H1 (cell line): Measurements from ENCODE around the gene TTC3. TPM values are rescaled to one million over a fixed set of nuclear protein-coding genes. Genes with fewer than 3 reads are reported as not detected.

Source experiments
- CTCF ChIA-PET: fragments of 300-600 bp; sonication (Branson Sonifier 250); formaldehyde crosslinking; loops from one replicate; lab custom pipeline; 2021; ENCODE audit not compliant: partially characterized antibody; lab: Charles Lee
- POLR2A ChIA-PET: fragments of 300-600 bp; sonication (Branson Sonifier 250); formaldehyde crosslinking; loops from one replicate; lab custom pipeline; 2021; ENCODE audit warnings: inconsistent platforms; ENCODE audit not compliant: partially characterized antibody; lab: Charles Lee
- DNase-seq, 2 experiments: peaks; one replicate each; pipeline versions ENCODE4 v3.0.0 to v3.0.0-alpha.2; 2010 to 2022; ENCODE audit warnings: low spot score in 2 of 2, low read depth in 1 of 2, mixed read lengths in 1 of 2
- FAIRE-seq: peaks from 2 replicates; lab custom pipeline; 2011; peaks lifted over from hg19 to GRCh38; lab: Jason Lieb, UNC
- H2AFZ ChIP-seq: 2 replicates; pipeline ENCODE4 v1.8.1; 2012; ENCODE audit warnings: low read length, inconsistent platforms
- H2AK5ac ChIP-seq: 2 replicates; pipeline ENCODE4 v1.6.1; 2013; ENCODE audit warnings: low read depth, low read length
- H2BK120ac ChIP-seq: replicated peaks from 2 replicates; pipeline ENCODE3; 2013; ENCODE audit warnings: low read depth, low read length, inconsistent platforms
- H2BK12ac ChIP-seq: 2 replicates; pipeline ENCODE4 v1.6.1; 2013; ENCODE audit warnings: low read depth, low read length
- H2BK15ac ChIP-seq: 2 replicates; pipeline ENCODE4 v1.6.1; 2013; ENCODE audit warnings: low read length
- H2BK20ac ChIP-seq: 2 replicates; pipeline ENCODE4 v1.6.1; 2013; ENCODE audit warnings: low read length
- H2BK5ac ChIP-seq: 2 replicates; pipeline ENCODE4 v1.6.1; 2013; ENCODE audit warnings: low read depth, low read length
- H3K14ac ChIP-seq: 2 replicates; pipeline ENCODE4 v1.6.1; 2013; ENCODE audit warnings: inconsistent platforms; ENCODE audit not compliant: insufficient read length
- H3K18ac ChIP-seq: 2 replicates; pipeline ENCODE4 v1.6.1; 2013; ENCODE audit warnings: low read length; ENCODE audit errors: extremely low read depth
- H3K23ac ChIP-seq: 2 replicates; pipeline ENCODE4 v1.6.1; 2013; ENCODE audit warnings: inconsistent platforms; ENCODE audit not compliant: insufficient read length
- H3K23me2 ChIP-seq: 2 replicates; pipeline ENCODE4 v1.6.1; 2013; ENCODE audit warnings: low read depth, low read length
- H3K27ac ChIP-seq: 2 replicates; pipeline ENCODE4 v1.6.1; 2011; ENCODE audit warnings: low read depth, low read length, inconsistent platforms
- H3K27me3 ChIP-seq, 4 experiments: replicated peaks in 1 of 4; 1 replicate in 1 of 4; 2 replicates in 3 of 4; pipeline versions ENCODE4 v1.6.1 to v1.8.1; 2011 to 2013; ENCODE audit warnings: low read length in 3 of 4, mild to moderate bottlenecking in 3 of 4, inconsistent platforms in 2 of 4, mixed read lengths in 2 of 4, moderate library complexity in 1 of 4; ENCODE audit not compliant: control insufficient read depth in 3 of 4, insufficient read depth in 3 of 4; ENCODE audit errors: extremely low read depth in 1 of 4
- H3K36me3 ChIP-seq, 4 experiments: 2 replicates each; pipeline versions ENCODE4 v1.6.1 to v1.8.1; 2011 to 2013; ENCODE audit warnings: mild to moderate bottlenecking in 4 of 4, low read length in 3 of 4, moderate library complexity in 2 of 4, control low read depth in 1 of 4, inconsistent platforms in 1 of 4; ENCODE audit not compliant: insufficient read depth in 4 of 4, control insufficient read depth in 2 of 4
- H3K4ac ChIP-seq: replicated peaks from 2 replicates; pipeline ENCODE3; 2013; ENCODE audit warnings: low read length, low read depth, mixed read lengths, inconsistent platforms; ENCODE audit not compliant: insufficient read length
- H3K4me1 ChIP-seq, 4 experiments: replicated peaks in 1 of 4; 1 replicate in 1 of 4; 2 replicates in 3 of 4; pipeline versions ENCODE4 v1.6.1 to v1.8.1; 2011 to 2013; ENCODE audit warnings: low read length in 3 of 4, inconsistent platforms in 2 of 4, mixed read lengths in 1 of 4; ENCODE audit not compliant: insufficient read depth in 4 of 4, control insufficient read depth in 3 of 4
- H3K4me2 ChIP-seq, 2 experiments: 2 replicates each; pipeline versions ENCODE4 v1.6.1 to v1.8.1; 2011 to 2013; ENCODE audit warnings: low read depth in 2 of 2, low read length in 2 of 2, control low read depth in 1 of 2, inconsistent platforms in 1 of 2, mild to moderate bottlenecking in 1 of 2; ENCODE audit not compliant: insufficient read depth in 1 of 2
- H3K4me3 ChIP-seq, 4 experiments: fragments of 200-600, 300-600 bp in 1 of 4; sonication (generic), shearing (Covaris generic), sonication (Bioruptor Twin) in 1 of 4; 2 replicates each; pipeline versions ENCODE4 v1.5.1 to v1.8.1; 2011 to 2016; ENCODE audit warnings: low read length in 4 of 4, low read depth in 3 of 4, control low read depth in 2 of 4, inconsistent platforms in 2 of 4, mild to moderate bottlenecking in 2 of 4, mixed read lengths in 1 of 4, moderate library complexity in 1 of 4; ENCODE audit not compliant: insufficient read depth in 2 of 4; ENCODE audit errors: extremely low read depth in 1 of 4
- H3K56ac ChIP-seq: replicated peaks from 2 replicates; pipeline ENCODE3; 2013; ENCODE audit warnings: low read depth, mild to moderate bottlenecking, mixed read lengths, low read length, inconsistent platforms; ENCODE audit not compliant: insufficient read length
- H3K79me1 ChIP-seq: 2 replicates; pipeline ENCODE4 v1.6.1; 2013; ENCODE audit warnings: low read depth, low read length, control low read depth
- H3K79me2 ChIP-seq, 2 experiments: 2 replicates each; pipeline versions ENCODE4 v1.6.1 to v1.8.1; 2012 to 2013; ENCODE audit warnings: low read length in 2 of 2, mild to moderate bottlenecking in 2 of 2, inconsistent platforms in 1 of 2; ENCODE audit not compliant: insufficient read depth in 2 of 2, control insufficient read depth in 1 of 2
- H3K9ac ChIP-seq, 4 experiments: replicated peaks in 1 of 4; 1 replicate in 1 of 4; 2 replicates in 3 of 4; pipeline versions ENCODE4 v1.6.1 to v1.8.1; 2011 to 2013; ENCODE audit warnings: low read depth in 3 of 4, low read length in 3 of 4, control low read depth in 2 of 4, mild to moderate bottlenecking in 2 of 4, moderate library complexity in 2 of 4, inconsistent platforms in 1 of 4; ENCODE audit errors: extremely low read depth in 1 of 4
- H3K9me3 ChIP-seq, 2 experiments: 2 replicates each; pipeline versions ENCODE4 v1.6.1 to v1.8.1; 2012 to 2013; ENCODE audit warnings: mild to moderate bottlenecking in 2 of 2, moderate library complexity in 2 of 2, control low read depth in 1 of 2, inconsistent platforms in 1 of 2, low read depth in 1 of 2, low read length in 1 of 2, mixed read lengths in 1 of 2; ENCODE audit not compliant: insufficient read depth in 2 of 2
- H4K20me1 ChIP-seq, 2 experiments: replicated peaks in 1 of 2; 2 replicates each; pipeline versions ENCODE3 to v1.8.1; 2011 to 2013; ENCODE audit warnings: inconsistent platforms in 2 of 2, low read length in 2 of 2, mild to moderate bottlenecking in 1 of 2; ENCODE audit not compliant: insufficient read depth in 2 of 2, control insufficient read depth in 1 of 2
- H4K5ac ChIP-seq: 2 replicates; pipeline ENCODE4 v1.6.1; 2013; ENCODE audit warnings: low read length, low read depth, mixed read lengths, inconsistent platforms; ENCODE audit not compliant: insufficient read length
- H4K8ac ChIP-seq: 2 replicates; pipeline ENCODE4 v1.8.0; 2013; ENCODE audit warnings: mild to moderate bottlenecking, moderate library complexity, low read length, inconsistent platforms; ENCODE audit not compliant: insufficient read depth; ENCODE audit errors: extremely low read depth
- H4K91ac ChIP-seq: replicated peaks from 2 replicates; pipeline ENCODE3; 2013; ENCODE audit warnings: low read length, mixed read lengths, inconsistent platforms; ENCODE audit not compliant: insufficient read length
- CEBPB ChIP-seq: IDR thresholded peaks from 2 replicates; pipeline ENCODE4 v1.6.1; 2012; ENCODE audit warnings: low read depth, low read length
- CHD1 ChIP-seq: IDR thresholded peaks from 2 replicates; pipeline ENCODE4 v1.6.1; 2012; ENCODE audit warnings: low read depth, low read length, improper control_type of control experiment
- EGR1 ChIP-seq: IDR thresholded peaks from 2 replicates; pipeline ENCODE4 v1.6.1; 2011; ENCODE audit warnings: low read depth, low read length, borderline replicate concordance
- EP300 ChIP-seq, 2 experiments: IDR thresholded peaks; 1 replicate in 1 of 2; 2 replicates in 1 of 2; pipeline ENCODE4 v1.6.1; 2011 to 2012; ENCODE audit warnings: low read depth in 2 of 2, low read length in 2 of 2, mild to moderate bottlenecking in 2 of 2, borderline replicate concordance in 1 of 2, inconsistent platforms in 1 of 2, moderate library complexity in 1 of 2
- FOSL1 ChIP-seq: IDR thresholded peaks from 2 replicates; pipeline ENCODE4 v1.6.1; 2011; ENCODE audit warnings: mild to moderate bottlenecking, low read depth, low read length, moderate library complexity; ENCODE audit not compliant: insufficient read depth
- JUN ChIP-seq: IDR thresholded peaks from 2 replicates; pipeline ENCODE4 v1.6.1; 2011; ENCODE audit warnings: low read depth, mild to moderate bottlenecking, improper control_type of control experiment, low read length
- KDM1A ChIP-seq: fragments of 200-600, 300-600 bp; sonication (generic); IDR thresholded peaks from 2 replicates; pipeline ENCODE4 v1.7.1; 2016; ENCODE audit warnings: mild to moderate bottlenecking, low read length, borderline replicate concordance
- PHF8 ChIP-seq: fragments of 200-600 bp; sonication (generic); conservative IDR thresholded peaks from 2 replicates; pipeline ENCODE4 v1.7.1; 2012; ENCODE audit warnings: low read depth, mild to moderate bottlenecking, inconsistent platforms, low read length, moderate library complexity
- SP1 ChIP-seq: IDR thresholded peaks from 2 replicates; pipeline ENCODE4 v1.6.1; 2011; ENCODE audit warnings: low read depth, low read length
- WGBS, 2 experiments: shearing (Covaris generic) in 1 of 2; methylation state at CpG; one replicate each; pipeline versions ENCODE4 v1.1.6 to v1.1.7; 2013 to 2015; ENCODE audit warnings: low lambda C conversion rate in 2 of 2, mixed read lengths in 2 of 2, inconsistent platforms in 1 of 2, low coverage in 1 of 2, missing lambda C conversion rate in 1 of 2; ENCODE audit not compliant: insufficient replicate concordance in 2 of 2, insufficient coverage in 1 of 2, insufficient read length in 1 of 2; ENCODE audit errors: extremely low coverage in 1 of 2, missing lambda C conversion rate in 1 of 2; 5-methylcytosine and 5-hydroxymethylcytosine counted together
- polyA plus RNA-seq, 7 experiments: library from polyadenylated mRNA; depleted of rRNA in 3 of 7; stranded (reverse) in 5 of 7; unstranded in 2 of 7; fragments of >200 nt in 5 of 7; fragments of 200-250 nt in 2 of 7; gene quantifications; 1 replicate in 5 of 7; 2 replicates in 1 of 7; 4 replicates in 1 of 7; pipeline versions ENCODE4 v1.2.1 to v1.2.3, GENCODE V29; 2011 to 2013; ENCODE audit warnings: missing spikeins in 2 of 7, mixed read lengths in 2 of 7
- total RNA-seq: library from RNA; stranded (reverse); fragmentation: NEBNext Ultra II Directional; extraction: Animal tissue kit (Norgen Biotek cat#: 25700); gene quantifications from 2 replicates; pipeline ENCODE4 v1.2.1, GENCODE V29; 2021
- TF ChIP-seq, protein P1 (sequence below): IDR thresholded peaks from 2 replicates; pipeline ENCODE4 v1.6.1; 2012; ENCODE audit warnings: inconsistent platforms

Gene TTC3
- total and polyA plus RNA-seq, 2 of the 8 experiments (the other 6 are each of a cell fraction or from before 2014, with no cell fraction given) = 11.0 to 36.2 TPM

DNA sequence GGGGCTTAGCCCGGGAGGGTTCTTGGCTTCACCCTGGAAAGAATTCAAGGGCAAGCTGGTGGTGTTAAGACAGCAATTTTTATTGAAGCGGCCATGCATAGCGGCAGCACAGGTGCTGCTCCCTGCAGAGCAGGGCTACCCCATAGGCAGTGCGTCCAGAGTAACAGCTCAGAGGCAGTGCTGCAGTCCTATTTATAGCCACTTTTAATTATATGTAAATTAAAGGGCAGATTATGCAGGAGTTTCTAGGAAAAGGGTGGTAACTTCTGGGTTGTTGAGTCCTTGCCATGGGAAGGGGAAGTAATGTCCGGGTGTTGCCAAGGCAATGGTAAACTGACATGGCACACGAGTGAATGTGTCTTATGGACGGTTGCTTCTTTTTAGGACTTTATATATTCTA is 137.1 kb downstream of the TTC3 start:
- Histone ChIP-seq H2AFZ (no peak overlapping the region), H3K79me2 (no peaks in the 10 kb centered on the region), H3K23me2 (no peaks in the 10 kb centered on the region), H3K9ac (no peak overlapping the region), H2BK120ac (no peak overlapping the region), H3K4ac (no peak overlapping the region), H2AK5ac (no peak overlapping the region), H3K56ac (no peak overlapping the region), H2BK12ac (no peak overlapping the region), H4K91ac (no peak overlapping the region), H3K18ac (no peak overlapping the region), H3K79me1 (no peaks in the 10 kb centered on the region), H2BK20ac (no peak overlapping the region), H3K4me1 (no peaks in the 10 kb centered on the region), H2BK5ac (no peak overlapping the region), H3K14ac (no peak overlapping the region), H3K4me2 (no peak overlapping the region), H3K36me3 (no peaks in the 10 kb centered on the region), H3K27ac (no peak overlapping the region), H3K27me3 (no peaks in the 10 kb centered on the region), H4K8ac (no peak overlapping the region), H3K9me3 (0 out of 4 replicates have a peak, but pooled peaks cover 0 to 8% of the 10 kb centered on the region in 2 experiments), H2BK15ac (no peak overlapping the region), H3K4me3 (no peak overlapping the region), H3K23ac (no peak overlapping the region), H4K5ac (no peak overlapping the region), H4K20me1 (no peaks in the 10 kb centered on the region)
- no peak for DNase-seq
- WGBS, 2 experiments = 97% methylated on average over 7 of the region's 7 CpGs; no CpG with 5 or more reads in 1 of the 2 experiments
- CTCF ChIA-PET = interaction anchor here (0.6 kb wide), 1 partner anchor 174 kb away, joined by 3 read pairs; no protein-coding TSS in a partner anchor
- POLR2A ChIA-PET = no interaction called here
- no peak for FAIRE-seq
- TF ChIP-seq, protein P1, sequence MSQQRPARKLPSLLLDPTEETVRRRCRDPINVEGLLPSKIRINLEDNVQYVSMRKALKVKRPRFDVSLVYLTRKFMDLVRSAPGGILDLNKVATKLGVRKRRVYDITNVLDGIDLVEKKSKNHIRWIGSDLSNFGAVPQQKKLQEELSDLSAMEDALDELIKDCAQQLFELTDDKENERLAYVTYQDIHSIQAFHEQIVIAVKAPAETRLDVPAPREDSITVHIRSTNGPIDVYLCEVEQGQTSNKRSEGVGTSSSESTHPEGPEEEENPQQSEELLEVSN = no peak
- TF ChIP-seq EP300 (IDR thresholded peaks at IDR 0.05; ENCODE audit: borderline replicate concordance in 1 of 2, low read depth in 2 of 2, low read length in 2 of 2) (no peak), EGR1 (no peak), JUN (no peak), KDM1A (no peak), PHF8 (no peak), CEBPB (no peak), CHD1 (no peak), SP1 (no peak), FOSL1 (no peak)
